Progenitor cell of endocrine pancreas (in vitro differentiated cells): Measurements from ENCODE around the gene KCNIP4. TPM values are rescaled to one million over a fixed set of nuclear protein-coding genes. Genes with fewer than 3 reads are reported as not detected.

Experiments
- DNase-seq: peaks from one replicate; pipeline ENCODE4 v3.0.0; 2021; ENCODE audit warnings: low spot score; ENCODE audit not compliant: unreplicated experiment
- H3K27ac Mint-ChIP-seq: 2 replicates; pipeline ENCODE4 v1.8.0; 2021; ENCODE audit warnings: mild to moderate bottlenecking, moderate library complexity, mixed read lengths
- H3K27me3 Mint-ChIP-seq: 2 replicates; pipeline ENCODE4 v1.8.0; 2021; ENCODE audit warnings: mixed read lengths
- H3K36me3 Mint-ChIP-seq: 2 replicates; pipeline ENCODE4 v1.8.0; 2022; ENCODE audit warnings: mixed read lengths; ENCODE audit not compliant: insufficient read depth
- H3K4me1 Mint-ChIP-seq: 2 replicates; pipeline ENCODE4 v1.8.0; 2021; ENCODE audit warnings: low read depth, mixed read lengths
- H3K4me3 Mint-ChIP-seq: 2 replicates; pipeline ENCODE4 v1.8.0; 2021; ENCODE audit warnings: low read depth, mild to moderate bottlenecking, moderate library complexity, mixed read lengths
- H3K9me3 Mint-ChIP-seq: 2 replicates; pipeline ENCODE4 v1.8.0; 2021; ENCODE audit warnings: low read depth, mixed read lengths
- total RNA-seq: library from RNA; stranded (reverse); gene quantifications from 2 replicates; pipeline ENCODE4 v1.2.1, GENCODE V29; 2021
- TF ChIP-seq, protein P1 (sequence below): fragments of 200-600 bp; sonication (generic); IDR thresholded peaks from one replicate; pipeline ENCODE4 v1.5.0; 2021; ENCODE audit warnings: antibody characterized with exemption, mild to moderate bottlenecking; ENCODE audit not compliant: unreplicated experiment

The KCNIP4 gene
- total RNA-seq, 1 donor from 2014 or later = 0.43 TPM

GRCh38 chr4:21226637-21227538 lies 721.7 kb downstream of the KCNIP4 start:
- DNase-seq = no peak
- peaks cover 1% of the 10 kb centered on the region for H3K36me3 Mint-ChIP-seq
- peaks cover 12% of the 10 kb centered on the region for H3K27me3 Mint-ChIP-seq
- peaks cover 2% of the 10 kb centered on the region for H3K4me1 Mint-ChIP-seq
- no peak overlapping the region for H3K4me3 Mint-ChIP-seq
- H3K9me3 Mint-ChIP-seq = peaks cover 4% of the 10 kb centered on the region
- TF ChIP-seq, protein P1, sequence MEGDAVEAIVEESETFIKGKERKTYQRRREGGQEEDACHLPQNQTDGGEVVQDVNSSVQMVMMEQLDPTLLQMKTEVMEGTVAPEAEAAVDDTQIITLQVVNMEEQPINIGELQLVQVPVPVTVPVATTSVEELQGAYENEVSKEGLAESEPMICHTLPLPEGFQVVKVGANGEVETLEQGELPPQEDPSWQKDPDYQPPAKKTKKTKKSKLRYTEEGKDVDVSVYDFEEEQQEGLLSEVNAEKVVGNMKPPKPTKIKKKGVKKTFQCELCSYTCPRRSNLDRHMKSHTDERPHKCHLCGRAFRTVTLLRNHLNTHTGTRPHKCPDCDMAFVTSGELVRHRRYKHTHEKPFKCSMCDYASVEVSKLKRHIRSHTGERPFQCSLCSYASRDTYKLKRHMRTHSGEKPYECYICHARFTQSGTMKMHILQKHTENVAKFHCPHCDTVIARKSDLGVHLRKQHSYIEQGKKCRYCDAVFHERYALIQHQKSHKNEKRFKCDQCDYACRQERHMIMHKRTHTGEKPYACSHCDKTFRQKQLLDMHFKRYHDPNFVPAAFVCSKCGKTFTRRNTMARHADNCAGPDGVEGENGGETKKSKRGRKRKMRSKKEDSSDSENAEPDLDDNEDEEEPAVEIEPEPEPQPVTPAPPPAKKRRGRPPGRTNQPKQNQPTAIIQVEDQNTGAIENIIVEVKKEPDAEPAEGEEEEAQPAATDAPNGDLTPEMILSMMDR = no peak
- no peak overlapping the region for H3K27ac Mint-ChIP-seq

- H3K4me1 Mint-ChIP-seq = peaks cover 12% of the 10 kb centered on the region
- no peak overlapping the region for H3K4me3 Mint-ChIP-seq
- TF ChIP-seq, protein P1 = no peak
- no peak for DNase-seq
- H3K36me3 Mint-ChIP-seq = no peaks in the 10 kb centered on the region
- peaks cover 42% of the 10 kb centered on the region for H3K27me3 Mint-ChIP-seq
- H3K27ac Mint-ChIP-seq = no peak overlapping the region
- H3K9me3 Mint-ChIP-seq = no peaks in the 10 kb centered on the region
Observed at GRCh38 chr4:21211846-21212245, 736.7 kb downstream of the KCNIP4 start.

DNA sequence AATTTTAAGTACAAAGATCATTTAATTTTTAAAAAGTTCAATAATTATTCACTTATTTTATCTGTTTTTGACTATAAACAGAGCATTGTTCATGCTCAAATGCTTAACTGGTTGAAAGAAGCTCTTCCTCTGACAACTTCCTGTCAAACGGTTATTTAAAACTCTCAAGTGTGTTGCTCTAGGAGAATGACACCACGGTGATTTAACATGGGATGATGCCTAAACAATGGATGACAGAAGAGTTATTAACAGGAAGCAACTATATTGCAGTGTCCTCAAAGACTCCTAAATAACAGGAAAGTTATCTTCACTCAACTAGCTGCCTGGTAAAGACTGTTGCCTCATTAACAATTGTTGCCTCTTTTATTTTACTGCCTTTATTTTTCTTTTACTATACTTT lies 738.7 kb downstream of the KCNIP4 start:
- no peak for DNase-seq
- Mint-ChIP-seq H3K27me3 (peaks cover 42% of the 10 kb centered on the region), H3K4me1 (peaks cover 22% of the 10 kb centered on the region), H3K27ac (no peak overlapping the region), H3K9me3 (no peaks in the 10 kb centered on the region), H3K36me3 (no peaks in the 10 kb centered on the region), H3K4me3 (no peak overlapping the region)
- TF ChIP-seq, protein P1 = no peak

GRCh38 chr4:21205821-21206531 lies 742.6 kb downstream of the KCNIP4 start:
- H3K27me3 Mint-ChIP-seq = peaks cover 35% of the 10 kb centered on the region

DNA sequence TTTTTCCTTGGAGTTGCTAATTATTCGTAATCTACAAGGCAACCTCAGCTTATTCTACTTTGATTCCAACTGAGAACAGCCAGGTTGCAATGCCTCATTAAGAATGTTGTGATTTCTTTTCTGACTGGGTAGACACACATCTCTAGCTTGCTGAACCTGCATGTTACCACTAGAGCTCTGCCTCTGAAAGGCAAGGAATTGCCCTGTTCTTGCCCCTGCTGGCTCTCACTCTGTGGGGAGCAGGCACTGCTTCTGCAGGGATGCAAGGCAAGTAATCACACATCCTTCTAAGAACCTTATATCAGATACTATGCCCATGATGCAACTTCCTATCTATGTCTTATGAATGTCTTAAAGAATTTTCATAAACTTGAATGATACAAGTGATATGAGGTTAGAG lies 745.2 kb downstream of the KCNIP4 start:
- TF ChIP-seq, protein P1 = no peak
- Mint-ChIP-seq H3K4me3 (no peak overlapping the region), H3K36me3 (no peaks in the 10 kb centered on the region), H3K27ac (no peak overlapping the region), H3K9me3 (no peaks in the 10 kb centered on the region), H3K27me3 (peaks cover 32% of the 10 kb centered on the region), H3K4me1 (peaks cover 21% of the 10 kb centered on the region)
- no peak for DNase-seq

More at GRCh38 chr4:21205821-21206531, 742.6 kb downstream of the KCNIP4 start:
- DNase-seq = no peak
- Mint-ChIP-seq H3K36me3 (no peaks in the 10 kb centered on the region), H3K4me1 (peaks cover 21% of the 10 kb centered on the region), H3K27ac (peak overlapping the region; percentile 54), H3K4me3 (no peak overlapping the region), H3K9me3 (no peaks in the 10 kb centered on the region)
- TF ChIP-seq, protein P1 = no peak
